SH-SY5Y (cell line): Measurements from ENCODE around the gene RASA1.

ENCODE experiments used
- GATA2 ChIP-seq: IDR thresholded peaks from 2 replicates; pipeline ENCODE4 v1.6.1; 2011; ENCODE audit warnings: mild to moderate bottlenecking, low read depth, low read length
- GATA3 ChIP-seq: IDR thresholded peaks from 2 replicates; pipeline ENCODE4 v1.6.1; 2011; ENCODE audit warnings: low read depth, mild to moderate bottlenecking, low read length, moderate library complexity

RASA1 gene

DNA sequence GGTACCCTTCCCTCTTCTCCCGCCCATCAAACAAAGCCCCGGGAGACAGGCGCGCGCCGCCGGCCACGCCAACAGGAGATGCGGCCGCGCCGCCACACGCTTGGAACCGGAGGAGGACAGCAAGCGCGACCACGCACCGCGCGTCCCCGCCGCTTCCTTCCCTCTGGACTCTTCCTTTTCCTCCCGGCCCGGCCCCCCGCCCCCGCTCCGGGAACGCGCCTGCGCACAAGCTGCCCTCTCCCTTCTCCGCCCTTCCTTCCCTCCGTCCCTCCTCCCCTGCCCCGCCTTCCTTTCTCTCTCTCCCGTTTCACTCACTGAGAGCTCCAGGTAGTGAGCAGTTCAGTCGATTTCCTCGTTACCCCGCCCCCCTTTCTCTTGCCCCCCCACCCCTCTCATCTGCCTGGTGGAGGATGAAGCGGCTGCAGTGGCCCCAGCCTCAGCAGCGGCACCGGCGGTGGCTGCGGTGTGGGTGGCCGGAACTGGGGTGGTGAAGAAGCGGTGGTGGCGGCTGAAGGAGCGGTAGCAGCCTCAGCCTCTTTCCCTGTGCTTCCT lies at the start of gene RASA1:
TSS of gene RASA1 (plus strand) at position 310 of the 552 bp plus-strand sequence. CDS start 569 bp downstream, outside the sequence.
- TF ChIP-seq GATA3 (no peak), GATA2 (no peak)

DNA sequence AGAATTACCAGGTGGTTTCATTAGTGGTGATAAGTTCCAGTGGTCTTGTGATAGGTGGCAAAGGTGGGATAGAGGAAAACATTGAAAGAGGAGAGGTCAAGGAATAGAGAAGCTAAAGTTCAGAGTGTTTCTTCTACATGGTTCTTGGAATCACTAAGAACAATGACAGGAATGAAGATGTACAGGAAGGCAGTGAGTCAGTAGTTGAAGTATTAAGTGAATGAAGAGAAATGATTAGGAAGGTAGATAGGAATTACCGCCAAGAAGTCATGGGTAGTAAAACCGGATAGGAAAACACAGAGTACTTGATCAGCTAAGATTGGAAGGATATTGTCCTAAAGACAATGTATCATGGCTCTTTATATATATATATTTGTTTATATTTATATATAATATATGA lies 37.9 kb upstream of the RASA1 start:
- TF ChIP-seq GATA2 = no peak
- TF ChIP-seq GATA3 = no peak

DNA sequence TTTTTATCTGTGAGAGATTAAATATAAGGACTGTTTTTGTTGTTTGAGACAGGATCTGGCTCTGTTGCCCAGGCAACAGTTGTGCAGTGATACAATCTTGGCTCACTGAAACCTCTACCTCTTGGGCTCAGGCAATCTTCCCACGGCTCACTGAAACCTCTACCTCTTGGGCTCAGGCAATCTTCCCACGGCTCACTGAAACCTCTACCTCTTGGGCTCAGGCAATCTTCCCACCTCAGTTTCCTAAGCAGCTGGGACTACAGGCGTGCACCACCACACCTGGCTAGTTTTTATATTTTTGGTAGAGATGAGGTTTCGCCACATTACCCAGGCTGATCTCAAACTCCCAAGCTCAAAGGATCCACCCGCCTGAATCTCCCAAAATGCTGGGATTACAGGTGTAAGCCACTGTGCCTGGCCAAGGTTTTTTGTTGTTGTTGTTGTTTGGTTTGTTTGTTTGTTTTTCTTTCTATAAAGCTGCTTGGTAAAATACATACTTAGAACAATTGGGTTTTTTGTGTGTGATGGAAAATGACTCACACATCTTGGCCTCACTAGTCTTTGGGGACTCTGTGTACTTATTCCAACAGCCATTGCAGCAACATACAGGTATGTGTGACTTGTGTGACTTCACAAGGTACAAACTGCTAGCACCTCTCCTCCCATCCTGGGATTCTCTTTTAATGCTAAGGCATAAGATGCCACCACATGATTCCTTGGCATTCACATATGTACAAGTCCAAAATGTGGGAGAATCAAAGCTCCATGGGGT lies 36.5 kb upstream of the RASA1 start:
- no peak for TF ChIP-seq GATA2
- no peak for TF ChIP-seq GATA3

DNA sequence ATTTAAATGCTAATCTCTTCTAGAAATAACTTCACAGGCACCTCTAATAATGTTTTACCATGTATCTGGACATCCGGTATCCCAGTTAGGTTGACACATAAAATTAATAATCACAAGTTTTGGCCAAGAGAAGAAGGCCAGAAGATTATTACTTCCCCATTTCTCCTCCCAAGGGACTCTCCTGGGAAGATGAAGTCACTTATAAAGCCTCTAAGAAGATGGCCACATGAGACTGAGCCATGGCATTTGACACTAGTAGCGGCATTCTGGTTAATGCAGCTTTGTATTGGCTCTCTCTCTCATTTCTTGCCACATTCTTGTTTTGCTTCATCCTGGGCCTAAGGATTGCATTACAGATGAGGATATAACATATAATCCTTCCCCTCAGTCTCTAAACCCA lies 34.5 kb upstream of the RASA1 start:
- no peak for TF ChIP-seq GATA3

GRCh38 chr5:87241555-87241954 lies 26.1 kb upstream of the RASA1 start:
- TF ChIP-seq GATA3 = no peak
- no peak for TF ChIP-seq GATA2

GRCh38 chr5:87242242-87242641 lies 25.4 kb upstream of the RASA1 start:
- TF ChIP-seq GATA3 (no peak), GATA2 (no peak)

- no peak for TF ChIP-seq GATA3
- TF ChIP-seq GATA2 = no peak
These were observed 24.4 kb upstream of the RASA1 start for GRCh38 chr5:87243161-87243844.

- no peak for TF ChIP-seq GATA3
- no peak for TF ChIP-seq GATA2
These were observed 22.2 kb upstream of the RASA1 start for GRCh38 chr5:87245451-87245850.

GRCh38 chr5:87246061-87246460 lies 21.6 kb upstream of the RASA1 start:
- TF ChIP-seq GATA3 = no peak
- no peak for TF ChIP-seq GATA2

DNA sequence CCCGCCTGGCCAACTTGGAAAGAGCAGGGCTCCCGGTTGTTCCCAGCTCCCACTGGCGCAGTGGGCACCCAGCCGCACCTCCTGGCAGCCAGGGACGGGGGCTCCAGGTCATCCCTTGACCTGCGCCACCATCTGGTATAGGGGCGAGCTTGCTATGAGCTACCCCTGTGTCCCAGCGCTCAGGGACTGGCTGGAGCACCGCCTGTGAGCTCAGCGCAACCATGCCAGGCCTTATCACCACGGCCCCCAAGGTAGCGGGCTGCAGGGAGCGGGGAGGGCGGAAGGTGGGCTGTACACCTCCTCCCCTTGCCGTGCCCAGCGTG lies 15.4 kb upstream of the RASA1 start:
- TF ChIP-seq GATA2 = no peak
- no peak for TF ChIP-seq GATA3

DNA sequence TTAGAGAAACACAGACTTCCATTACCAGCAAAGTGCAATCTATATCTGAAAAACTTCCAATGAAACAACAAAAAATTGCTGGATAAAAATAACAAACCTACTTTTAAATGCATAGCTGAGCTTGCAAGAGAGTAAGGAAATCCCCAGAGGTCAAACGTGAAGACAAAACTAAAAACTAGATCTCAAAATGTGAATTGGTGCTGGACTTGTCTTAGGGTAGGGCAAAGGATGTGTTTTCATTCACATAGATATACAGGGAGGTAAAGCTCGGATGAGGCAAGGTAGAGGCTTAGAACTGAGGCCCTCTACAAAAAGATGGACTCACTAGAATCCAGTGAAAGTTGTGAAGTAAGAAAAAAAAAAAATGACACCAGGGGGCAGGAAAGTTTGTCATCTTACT lies 13.6 kb upstream of the RASA1 start:
- TF ChIP-seq GATA3 (no peak), GATA2 (no peak)

- TF ChIP-seq GATA3 = no peak
- no peak for TF ChIP-seq GATA2
These were observed 9.2 kb upstream of the RASA1 start for GRCh38 chr5:87258507-87258906.

GRCh38 chr5:87260604-87261192 lies 7.0 kb upstream of the RASA1 start:
- TF ChIP-seq GATA2 (no peak), GATA3 (no peak)

GRCh38 chr5:87263498-87263897 lies 4.2 kb upstream of the RASA1 start:
- TF ChIP-seq GATA3 (no peak), GATA2 (no peak)

DNA sequence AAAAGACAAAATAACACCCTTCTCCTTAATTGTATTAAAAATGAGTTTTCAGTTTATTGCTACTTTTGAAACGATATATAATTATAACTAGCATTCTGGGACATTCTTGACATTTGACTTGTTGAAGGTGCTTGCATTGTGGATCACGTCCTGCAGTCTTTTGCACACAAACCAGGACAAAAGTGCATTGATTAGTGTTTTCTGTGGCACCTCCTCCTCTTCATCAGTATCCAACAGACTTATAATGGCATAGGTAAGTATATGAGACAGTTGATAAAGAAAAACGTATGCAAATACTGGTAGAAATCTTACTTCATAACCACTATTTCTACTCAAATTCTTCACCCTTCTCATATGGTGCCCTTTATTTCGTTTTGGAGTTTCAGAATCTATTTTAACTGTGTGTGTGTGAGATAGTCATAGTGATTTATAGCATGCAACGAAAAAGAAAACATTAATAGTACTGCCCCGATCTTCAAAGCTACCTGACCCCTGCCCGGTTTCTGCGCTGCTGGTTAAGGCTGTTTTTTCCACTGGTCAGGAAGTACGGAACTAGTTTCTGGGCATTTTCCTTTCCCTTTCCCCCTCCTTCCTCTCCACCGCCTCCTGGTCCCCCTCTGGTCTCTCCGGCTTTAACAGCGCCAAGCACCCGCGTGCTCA lies 639 bp upstream of the RASA1 start:
- no peak for TF ChIP-seq GATA3
- TF ChIP-seq GATA2 = no peak

DNA sequence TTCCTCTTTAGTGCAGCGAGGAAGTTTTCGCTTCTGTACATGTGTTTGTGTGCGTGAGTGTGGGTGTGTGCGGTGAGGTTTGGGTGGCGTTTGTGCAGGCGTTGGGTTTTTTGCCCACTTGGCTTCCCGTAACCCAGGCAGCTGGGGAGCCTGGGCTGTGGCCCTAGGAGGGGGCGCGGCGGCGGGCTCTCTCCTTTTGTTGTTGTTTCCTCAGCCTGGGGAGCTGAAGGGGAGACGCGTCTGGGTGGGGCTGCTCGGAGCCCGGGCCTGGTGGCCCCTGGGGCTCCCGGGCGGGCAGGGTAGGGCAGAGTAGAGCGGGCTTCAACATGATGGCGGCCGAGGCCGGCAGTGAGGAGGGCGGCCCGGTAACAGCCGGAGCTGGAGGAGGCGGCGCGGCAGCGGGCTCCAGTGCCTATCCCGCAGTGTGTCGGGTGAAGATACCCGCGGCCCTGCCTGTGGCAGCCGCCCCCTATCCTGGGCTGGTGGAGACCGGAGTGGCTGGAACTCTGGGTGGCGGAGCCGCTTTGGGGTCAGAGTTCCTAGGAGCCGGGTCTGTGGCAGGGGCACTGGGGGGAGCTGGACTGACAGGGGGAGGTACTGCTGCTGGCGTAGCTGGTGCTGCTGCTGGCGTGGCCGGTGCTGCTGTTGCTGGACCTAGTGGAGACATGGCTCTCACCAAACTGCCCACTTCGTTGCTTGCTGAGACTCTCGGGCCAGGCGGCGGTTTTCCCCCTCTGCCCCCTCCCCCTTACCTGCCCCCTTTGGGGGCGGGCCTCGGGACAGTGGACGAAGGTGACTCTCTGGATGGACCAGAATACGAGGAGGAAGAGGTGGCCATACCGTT lies 665 bp downstream of the RASA1 start:
- TF ChIP-seq GATA2 (no peak), GATA3 (no peak)
